Sigmoid colon (tissue), 4 donors: Measurements from ENCODE around the gene SLC9C2.

Experiments
- CTCF ChIP-seq, 4 experiments: fragments of 450-650 bp in 3 of 4; fragments of 200-600 bp in 1 of 4; IDR thresholded peaks; one replicate each; pipeline ENCODE4 v1.5.1; 2016 to 2019; ENCODE audit warnings: antibody characterized with exemption in 4 of 4, mild to moderate bottlenecking in 3 of 4, moderate library complexity in 2 of 4
- POLR2A ChIP-seq, 2 donors: fragments of 450-650 bp; IDR thresholded peaks; one replicate each; pipeline ENCODE4 v1.6.1; 2016; ENCODE audit warnings: antibody characterized with exemption in 2 of 2, mild to moderate bottlenecking in 2 of 2, moderate library complexity in 2 of 2
- POLR2AphosphoS5 ChIP-seq, 4 donors: sonication (generic); formaldehyde crosslinking; IDR thresholded peaks; one replicate each; pipeline ENCODE4 v1.6.1; 2017; ENCODE audit warnings: antibody characterized with exemption in 4 of 4

GRCh38 chr1:173536223-173536622 is 66.6 kb downstream of the SLC9C2 start:
- no peak for TF ChIP-seq CTCF (IDR thresholded peaks at IDR 0.05)
- TF ChIP-seq POLR2AphosphoS5 (IDR thresholded peaks at IDR 0.05): no peak
- no peak for TF ChIP-seq POLR2A (IDR thresholded peaks at IDR 0.05)
